ENCODE results near the gene COLEC11. TPM values are rescaled to one million over a fixed set of nuclear protein-coding genes. Genes with fewer than 3 reads are reported as not detected.

Gene COLEC11
- polyA plus RNA-seq, 1 experiment: 0.15 TPM

GRCh38 chr2:3627500-3628100 is 32.7 kb downstream of the COLEC11 start:
- DNase-seq (ENCODE audit: low read depth): no peak
- no peaks in the 10 kb centered on the region for H3K27me3 ChIP-seq (ENCODE audit: control insufficient read depth, insufficient read depth, low read length)
- TF ChIP-seq CTCF (IDR thresholded peaks at IDR 0.05; ENCODE audit: insufficient read depth, low read depth, low read length): no peak
- ChIA-PET CTCF (no interaction called here), POLR2A (no interaction called here)
- H3K36me3 ChIP-seq (ENCODE audit: control insufficient read depth, insufficient read depth, low read length): no peaks in the 10 kb centered on the region
- no peak overlapping the region for H3K4me3 ChIP-seq (ENCODE audit: low read depth, low read length)

- ChIA-PET POLR2A (no interaction called here), CTCF (interaction anchor here (1.3 kb wide), 1 partner anchor 9 kb away, joined by 4 read pairs; no protein-coding TSS in a partner anchor)
- no peak for DNase-seq (ENCODE audit: low read depth)
- Histone ChIP-seq H3K36me3 (ENCODE audit: control insufficient read depth, insufficient read depth, low read length) (no peaks in the 10 kb centered on the region), H3K4me3 (ENCODE audit: low read depth, low read length) (no peak overlapping the region), H3K27me3 (ENCODE audit: control insufficient read depth, insufficient read depth, low read length) (no peaks in the 10 kb centered on the region)
- TF ChIP-seq CTCF (IDR thresholded peaks at IDR 0.05; ENCODE audit: insufficient read depth, low read depth, low read length): no peak
Observed at GRCh38 chr2:3628241-3628679, 33.3 kb downstream of the COLEC11 start.

GRCh38 chr2:3628800-3629199 is 33.9 kb downstream of the COLEC11 start:
- Histone ChIP-seq H3K4me3 (ENCODE audit: low read depth, low read length) (no peak overlapping the region), H3K27me3 (ENCODE audit: control insufficient read depth, insufficient read depth, low read length) (no peaks in the 10 kb centered on the region), H3K36me3 (ENCODE audit: control insufficient read depth, insufficient read depth, low read length) (no peaks in the 10 kb centered on the region)
- POLR2A ChIA-PET: no interaction called here
- TF ChIP-seq CTCF (IDR thresholded peaks at IDR 0.05; ENCODE audit: insufficient read depth, low read depth, low read length): no peak
- no peak for DNase-seq (ENCODE audit: low read depth)
- CTCF ChIA-PET: interaction anchor here (1.3 kb wide), 1 partner anchor 9 kb away, joined by 4 read pairs; no protein-coding TSS in a partner anchor

- ChIA-PET CTCF (no interaction called here), POLR2A (no interaction called here)
- DNase-seq (ENCODE audit: low read depth): no peak
- Histone ChIP-seq H3K27me3 (ENCODE audit: control insufficient read depth, insufficient read depth, low read length) (no peaks in the 10 kb centered on the region; the same call in 1 of the 2 replicates), H3K4me3 (ENCODE audit: low read depth, low read length) (no peak overlapping the region), H3K36me3 (ENCODE audit: control insufficient read depth, insufficient read depth, low read length) (no peaks in the 10 kb centered on the region)
- TF ChIP-seq CTCF (IDR thresholded peaks at IDR 0.05; ENCODE audit: insufficient read depth, low read depth, low read length): no peak
Observed at GRCh38 chr2:3630631-3631030, 35.7 kb downstream of the COLEC11 start.

- DNase-seq (ENCODE audit: low read depth): no peak
- H3K27me3 ChIP-seq (ENCODE audit: control insufficient read depth, insufficient read depth, low read length): no peaks in the 10 kb centered on the region; the same call in 1 of the 2 replicates
- ChIA-PET CTCF (no interaction called here), POLR2A (no interaction called here)
- no peak for TF ChIP-seq CTCF (IDR thresholded peaks at IDR 0.05; ENCODE audit: insufficient read depth, low read depth, low read length)
- no peaks in the 10 kb centered on the region for H3K36me3 ChIP-seq (ENCODE audit: control insufficient read depth, insufficient read depth, low read length)
- H3K4me3 ChIP-seq (ENCODE audit: low read depth, low read length): no peak overlapping the region
Observed at GRCh38 chr2:3631161-3631850, 36.4 kb downstream of the COLEC11 start.

Data from BJ (cell line).